BJ (cell line): Measurements from ENCODE around the gene MYBPH. TPM values are rescaled to one million over a fixed set of nuclear protein-coding genes. Genes with fewer than 3 reads are reported as not detected.

Experiments
- CTCF ChIA-PET: fragments of 350-600 bp; formaldehyde crosslinking; extraction: SDS; loops from one replicate; lab custom pipeline; 2021; ENCODE audit warnings: antibody characterized with exemption, inconsistent platforms; lab: Yijun Ruan, JAX
- POLR2A ChIA-PET: fragments of 300-600 bp; sonication (Branson Sonifier 250); formaldehyde crosslinking; extraction: SDS; loops from one replicate; lab custom pipeline; 2021; ENCODE audit warnings: antibody characterized with exemption; lab: Charles Lee
- DNase-seq: peaks from one replicate; pipeline ENCODE4 v3.0.0-alpha.2; 2011; ENCODE audit warnings: low read depth
- H3K27me3 ChIP-seq: 2 replicates; pipeline ENCODE4 v1.6.0; 2011; ENCODE audit warnings: low read length; ENCODE audit not compliant: control insufficient read depth, insufficient read depth
- H3K36me3 ChIP-seq: 2 replicates; pipeline ENCODE4 v1.5.1; 2011; ENCODE audit warnings: low read length; ENCODE audit not compliant: control insufficient read depth, insufficient read depth
- H3K4me3 ChIP-seq: 2 replicates; pipeline ENCODE4 v1.5.1; 2011; ENCODE audit warnings: low read depth, mild to moderate bottlenecking, control low read depth, low read length
- polyA plus RNA-seq: library from polyadenylated mRNA; depleted of rRNA; stranded (reverse); fragments of >200 nt; gene quantifications from 2 replicates; pipeline ENCODE4 v1.2.3, GENCODE V29; 2011
- TF ChIP-seq, protein P1 (sequence below): IDR thresholded peaks from 2 replicates; pipeline ENCODE4 v1.5.1; 2011; ENCODE audit warnings: low read depth, mild to moderate bottlenecking, control low read depth, inconsistent platforms, low read length, moderate library complexity; ENCODE audit not compliant: insufficient read depth

The MYBPH gene
- polyA plus RNA-seq, 1 experiment, result not detected

DNA sequence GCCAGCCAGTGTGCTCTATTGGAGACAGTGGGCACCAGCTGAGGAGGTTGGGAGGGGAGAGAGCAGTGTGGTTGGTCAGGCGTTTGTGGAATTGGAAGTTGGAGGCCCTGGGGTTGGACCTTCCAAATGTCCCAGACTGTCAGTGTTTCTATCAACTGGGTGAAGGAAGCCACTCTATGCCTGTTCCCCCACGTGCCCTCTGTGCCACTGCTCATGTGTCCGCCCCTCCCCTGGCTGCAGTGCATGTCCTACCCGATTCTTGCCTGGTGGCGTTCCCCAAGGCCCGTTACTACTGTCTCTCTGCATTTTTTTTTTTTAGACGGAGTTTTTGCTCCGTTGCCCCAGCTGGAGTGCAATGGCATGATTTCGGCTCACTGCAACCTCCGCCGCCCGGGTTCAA is 27.0 kb downstream of the MYBPH start:
- H3K27me3 ChIP-seq, result no peaks in the 10 kb centered on the region
- H3K36me3 ChIP-seq, result no peaks in the 10 kb centered on the region
- ChIA-PET POLR2A (no interaction called here), CTCF (interaction anchor here (1.1 to 9.6 kb wide), 5 partner anchors 17 to 110 kb away, joined by 4 to 67 read pairs (median 8); partner anchors contain the start of gene ADORA1)
- TF ChIP-seq, protein P1, sequence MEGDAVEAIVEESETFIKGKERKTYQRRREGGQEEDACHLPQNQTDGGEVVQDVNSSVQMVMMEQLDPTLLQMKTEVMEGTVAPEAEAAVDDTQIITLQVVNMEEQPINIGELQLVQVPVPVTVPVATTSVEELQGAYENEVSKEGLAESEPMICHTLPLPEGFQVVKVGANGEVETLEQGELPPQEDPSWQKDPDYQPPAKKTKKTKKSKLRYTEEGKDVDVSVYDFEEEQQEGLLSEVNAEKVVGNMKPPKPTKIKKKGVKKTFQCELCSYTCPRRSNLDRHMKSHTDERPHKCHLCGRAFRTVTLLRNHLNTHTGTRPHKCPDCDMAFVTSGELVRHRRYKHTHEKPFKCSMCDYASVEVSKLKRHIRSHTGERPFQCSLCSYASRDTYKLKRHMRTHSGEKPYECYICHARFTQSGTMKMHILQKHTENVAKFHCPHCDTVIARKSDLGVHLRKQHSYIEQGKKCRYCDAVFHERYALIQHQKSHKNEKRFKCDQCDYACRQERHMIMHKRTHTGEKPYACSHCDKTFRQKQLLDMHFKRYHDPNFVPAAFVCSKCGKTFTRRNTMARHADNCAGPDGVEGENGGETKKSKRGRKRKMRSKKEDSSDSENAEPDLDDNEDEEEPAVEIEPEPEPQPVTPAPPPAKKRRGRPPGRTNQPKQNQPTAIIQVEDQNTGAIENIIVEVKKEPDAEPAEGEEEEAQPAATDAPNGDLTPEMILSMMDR, result no peak
- no peak overlapping the region for H3K4me3 ChIP-seq
- no peak for DNase-seq

GRCh38 chr1:203148127-203148526 is 27.5 kb downstream of the MYBPH start:
- no peaks in the 10 kb centered on the region for H3K27me3 ChIP-seq
- ChIA-PET POLR2A (no interaction called here), CTCF (interaction anchor here (0.9 to 9.6 kb wide), 6 partner anchors 9 to 67 kb away, joined by 4 to 67 read pairs (median 8); partner anchors contain the start of gene ADORA1)
- DNase-seq, result no peak
- no peaks in the 10 kb centered on the region for H3K36me3 ChIP-seq
- TF ChIP-seq, protein P1, result 0 out of 2 replicates have a peak, but pooled peaks have one; percentile 19
- H3K4me3 ChIP-seq, result no peak overlapping the region

- ChIA-PET POLR2A (no interaction called here), CTCF (interaction anchor here (0.9 to 9.6 kb wide), 6 partner anchors 8 to 68 kb away, joined by 3 to 67 read pairs (median 8); partner anchors contain the start of gene ADORA1)
- H3K27me3 ChIP-seq, result no peaks in the 10 kb centered on the region
- no peak overlapping the region for H3K4me3 ChIP-seq
- no peaks in the 10 kb centered on the region for H3K36me3 ChIP-seq
- TF ChIP-seq, protein P1, result no peak
- DNase-seq, result no peak
These were observed 28.2 kb downstream of the MYBPH start for GRCh38 chr1:203147376-203147775.

- CTCF ChIA-PET, result interaction anchor here (1.4 to 9.6 kb wide), 4 partner anchors 14 to 26 kb away, joined by 3 to 67 read pairs (median 8); partner anchors contain the start of gene ADORA1
- no peak for DNase-seq
These were observed 29.1 kb downstream of the MYBPH start for GRCh38 chr1:203146537-203146936.

DNA sequence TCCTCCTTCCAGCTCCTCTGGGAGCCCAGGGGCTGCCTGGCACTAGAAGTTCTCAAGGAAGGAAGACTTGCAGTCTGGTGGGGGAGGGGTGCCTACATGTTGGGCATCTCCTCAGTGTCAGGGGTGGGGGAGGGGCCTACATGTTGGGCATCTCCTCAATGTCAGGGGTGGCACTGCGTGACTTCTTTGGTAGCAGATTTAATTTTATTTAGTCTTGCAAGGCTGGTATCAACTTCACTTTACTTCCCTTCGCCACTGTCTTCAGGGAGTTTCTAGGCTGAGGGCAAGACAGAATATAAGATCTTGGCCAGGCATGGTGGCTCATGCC is 29.6 kb downstream of the MYBPH start:
- Histone ChIP-seq H3K4me3 (no peak overlapping the region), H3K36me3 (no peaks in the 10 kb centered on the region), H3K27me3 (no peaks in the 10 kb centered on the region)
- POLR2A ChIA-PET, result no interaction called here
- no peak for DNase-seq
- CTCF ChIA-PET, result interaction anchor here (1.4 to 9.6 kb wide), 3 partner anchors 18 to 26 kb away, joined by 3 to 67 read pairs (median 8); partner anchors contain the start of gene ADORA1
- TF ChIP-seq, protein P1, result no peak

More at GRCh38 chr1:203146537-203146936, 29.1 kb downstream of the MYBPH start:
- TF ChIP-seq, protein P1, result no peak
- no peaks in the 10 kb centered on the region for H3K36me3 ChIP-seq
- no peaks in the 10 kb centered on the region for H3K27me3 ChIP-seq
- no peak overlapping the region for H3K4me3 ChIP-seq
- POLR2A ChIA-PET, result no interaction called here
